HG02840 (cell line): ENCODE results near the gene DOCK1.
"Not testable (repeated sequence)": the region's sequence is repeated elsewhere in the genome, so short reads cannot be mapped to it uniquely, and the experiment has no call there.

ENCODE experiments used
- ATAC-seq: cut with Tn5 transposase; IDR thresholded peaks from one replicate; pipeline ENCODE4 v1.9.1; 2021; ENCODE audit warnings: mild to moderate bottlenecking, moderate library complexity, moderate number of reproducible peaks; ENCODE audit not compliant: unreplicated experiment, low FRiP score

Gene DOCK1

DNA sequence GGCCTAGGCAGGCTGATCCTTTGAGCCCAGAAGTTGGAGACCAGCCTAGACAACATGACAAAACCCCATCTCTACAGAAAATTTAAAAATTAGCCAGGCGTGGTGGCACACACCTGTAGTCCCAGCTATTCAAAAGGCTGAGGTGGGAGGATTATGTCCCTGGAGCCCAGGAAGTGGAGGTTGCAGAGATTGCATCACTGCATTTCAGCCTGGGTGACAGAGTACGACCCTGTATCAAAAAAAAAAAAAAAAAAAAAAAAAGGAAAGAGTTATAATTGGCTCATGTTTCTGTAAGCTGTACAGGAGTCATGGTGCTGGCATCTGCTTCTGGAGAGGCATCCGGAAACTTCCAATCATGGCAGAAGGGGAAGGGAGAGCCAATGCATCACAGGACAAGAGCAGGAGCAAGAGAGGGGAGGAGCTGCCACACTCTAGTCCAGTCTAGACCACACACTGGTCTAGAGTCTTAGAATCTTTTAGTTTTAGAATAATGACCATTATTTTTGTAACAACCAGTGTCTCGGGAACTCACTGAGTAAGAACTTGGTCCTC lies 16.8 kb downstream of the DOCK1 start:
- no peak for ATAC-seq

DNA sequence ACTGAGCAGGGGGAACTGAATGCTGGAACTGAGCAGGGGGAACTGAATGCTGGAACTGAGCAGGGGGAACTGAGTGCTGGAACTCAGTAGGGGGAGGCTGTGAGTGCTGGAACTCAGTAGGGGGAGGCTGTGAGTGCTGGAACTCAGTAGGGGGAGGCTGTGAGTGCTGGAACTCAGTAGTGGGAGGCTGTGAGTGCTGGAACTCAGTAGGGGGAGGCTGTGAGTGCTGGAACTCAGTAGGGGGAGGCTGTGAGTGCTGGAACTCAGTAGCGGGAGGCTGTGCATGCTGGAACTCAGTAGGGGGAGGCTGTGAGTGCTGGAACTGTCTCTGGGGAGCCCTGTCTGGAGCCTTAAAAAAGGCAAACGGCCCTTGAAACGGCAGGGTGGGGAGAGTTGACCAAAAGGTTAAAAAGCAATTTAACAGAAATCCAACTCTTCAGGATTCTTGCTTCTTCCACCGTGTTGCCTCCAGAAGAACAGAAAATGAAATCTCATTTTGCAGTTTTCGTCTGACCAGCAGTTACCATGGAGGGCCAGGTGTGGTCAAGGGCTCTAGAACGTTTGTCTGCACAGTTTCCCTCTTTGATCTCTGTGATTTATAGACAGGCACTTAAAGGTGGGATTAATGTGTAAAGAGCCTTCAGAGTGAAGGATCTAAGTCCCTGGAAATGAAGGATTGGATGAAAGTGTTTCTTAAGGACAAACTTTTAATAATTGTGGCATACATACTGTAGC lies 19.1 kb downstream of the DOCK1 start:
- no peak for ATAC-seq

DNA sequence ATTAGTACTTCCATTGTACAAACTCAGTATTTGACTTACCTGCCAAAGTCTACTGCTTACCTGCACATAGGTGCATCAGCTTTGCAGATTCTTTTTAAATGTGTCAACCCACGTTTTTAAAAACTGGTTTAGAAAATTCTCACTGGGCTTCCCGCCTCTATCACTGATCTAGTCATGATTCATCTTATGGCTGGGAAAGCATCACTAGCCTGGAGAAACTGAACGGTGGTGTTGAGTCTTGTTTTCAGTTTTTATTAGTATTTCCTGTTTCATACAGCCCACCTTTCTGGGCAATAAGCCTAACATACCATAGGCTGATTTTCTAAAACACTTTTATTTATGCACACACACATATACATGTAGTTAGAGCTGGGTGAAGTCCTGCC lies 19.7 kb downstream of the DOCK1 start:
- no peak for ATAC-seq

- ATAC-seq = no peak
Observed at GRCh38 chr10:126926568-126926967, 21.3 kb downstream of the DOCK1 start.

- no peak for ATAC-seq
Observed at GRCh38 chr10:126927799-126928198, 22.6 kb downstream of the DOCK1 start.

- ATAC-seq = no peak
Observed at GRCh38 chr10:126928274-126928673, 23.0 kb downstream of the DOCK1 start.

DNA sequence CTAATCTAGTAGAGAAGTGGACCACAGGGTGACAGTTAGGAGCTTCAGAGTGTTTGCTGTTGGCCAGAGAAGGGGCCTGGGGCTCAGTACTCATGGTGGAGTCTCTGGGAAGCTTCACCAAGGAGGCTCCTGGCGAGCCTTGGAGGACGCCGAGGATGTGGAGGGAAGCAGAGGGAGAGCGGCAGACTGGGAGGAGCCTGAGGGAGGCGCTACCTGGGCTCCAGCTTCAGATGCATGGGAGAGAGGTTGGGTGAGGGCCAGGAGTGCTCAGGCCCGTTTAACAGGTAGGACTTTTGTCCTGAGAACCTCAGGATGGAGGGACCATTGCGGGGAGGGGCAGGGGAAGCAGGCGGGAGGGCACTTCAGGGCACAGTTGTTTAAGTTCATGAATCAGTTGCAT lies 24.2 kb downstream of the DOCK1 start:
- no peak for ATAC-seq

DNA sequence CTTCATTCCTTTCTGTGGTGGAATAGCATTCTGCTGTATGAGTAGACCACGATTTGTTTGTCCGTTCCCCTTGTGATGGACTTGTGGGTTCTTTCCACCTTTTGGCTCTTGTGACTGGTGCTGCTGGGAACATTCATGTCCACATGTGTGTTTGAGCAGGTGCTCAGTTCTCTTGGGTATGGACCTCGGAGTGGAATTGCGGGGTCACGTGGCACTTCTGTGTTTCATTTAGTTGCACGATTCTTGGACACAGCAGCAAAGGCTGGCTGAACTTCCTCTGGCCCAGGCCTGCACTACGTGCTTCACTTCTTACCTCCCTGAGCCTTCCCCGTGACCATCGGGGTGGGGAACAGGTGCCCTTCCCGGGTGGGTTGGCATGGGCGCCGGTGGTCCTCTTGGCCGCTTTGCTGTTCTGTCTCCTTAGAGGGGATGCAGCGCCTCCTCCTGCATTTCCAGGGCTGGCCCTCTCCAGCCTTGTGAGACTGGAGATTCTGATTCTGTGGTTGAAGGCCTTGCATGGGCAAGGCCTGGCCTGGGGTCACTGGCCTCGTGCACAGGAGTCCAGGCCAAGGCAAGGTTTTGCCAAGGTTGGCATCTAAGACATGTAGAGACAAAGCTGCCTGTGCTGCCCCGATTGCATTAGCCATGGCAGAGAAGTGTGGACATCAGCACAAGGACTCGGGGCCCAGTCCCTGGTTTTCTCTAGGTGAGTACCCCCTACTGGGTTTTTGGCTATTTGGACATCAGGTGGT lies 25.1 kb downstream of the DOCK1 start:
- ATAC-seq = no peak

DNA sequence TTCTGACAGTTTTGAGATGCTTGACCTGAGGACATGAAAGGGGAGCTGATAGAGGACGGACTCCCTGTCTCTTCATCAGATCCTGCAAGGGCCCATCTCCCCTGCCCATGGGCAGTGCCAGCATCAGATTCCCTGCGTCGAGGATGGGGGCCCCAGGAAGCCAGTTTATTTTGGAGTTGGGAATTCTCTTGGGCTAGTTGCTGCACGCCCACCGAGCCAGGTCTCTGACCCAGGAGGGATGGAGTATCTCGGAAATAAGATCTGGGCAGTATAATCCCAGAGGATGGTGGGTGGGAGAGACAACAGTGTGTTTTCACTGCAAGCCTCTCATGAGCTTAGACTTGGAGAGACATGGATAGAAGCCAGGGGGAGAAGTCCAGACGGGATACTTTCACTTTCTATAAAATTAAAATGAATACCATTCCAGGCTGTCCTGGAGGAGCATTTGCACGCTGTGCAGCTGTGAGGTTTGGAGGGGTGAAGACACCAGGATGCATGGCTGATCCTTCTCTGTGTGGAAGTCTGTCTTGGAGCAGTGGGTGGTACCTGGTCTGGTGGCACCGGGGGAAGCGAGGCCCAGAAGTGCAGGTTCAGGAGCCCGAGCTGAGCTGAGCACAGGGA lies 25.8 kb downstream of the DOCK1 start:
- ATAC-seq = no peak

- no peak for ATAC-seq
Observed at GRCh38 chr10:126931544-126931943, 26.3 kb downstream of the DOCK1 start.

- ATAC-seq = no peak
Observed at GRCh38 chr10:126932516-126932915, 27.3 kb downstream of the DOCK1 start.

DNA sequence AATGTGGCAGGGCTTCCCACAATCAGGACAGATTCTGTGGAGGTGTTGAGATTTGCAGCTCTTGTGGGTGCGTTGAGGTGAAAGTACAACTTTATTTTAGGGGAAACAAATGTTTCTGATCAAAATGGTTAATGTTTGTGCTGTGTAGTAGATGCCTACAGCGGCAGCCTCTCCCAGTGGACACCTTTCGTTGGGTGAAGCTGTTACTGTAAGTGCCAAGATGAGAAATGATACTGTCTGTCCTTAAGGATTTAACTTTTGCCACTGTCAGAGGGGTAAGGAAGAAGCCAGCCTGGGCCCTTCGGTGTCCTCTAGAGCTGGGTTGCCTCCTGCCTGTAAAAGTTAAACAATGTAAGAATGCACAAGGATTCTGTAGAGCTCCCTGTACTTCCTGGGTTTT lies 27.9 kb downstream of the DOCK1 start:
- ATAC-seq = no peak

DNA sequence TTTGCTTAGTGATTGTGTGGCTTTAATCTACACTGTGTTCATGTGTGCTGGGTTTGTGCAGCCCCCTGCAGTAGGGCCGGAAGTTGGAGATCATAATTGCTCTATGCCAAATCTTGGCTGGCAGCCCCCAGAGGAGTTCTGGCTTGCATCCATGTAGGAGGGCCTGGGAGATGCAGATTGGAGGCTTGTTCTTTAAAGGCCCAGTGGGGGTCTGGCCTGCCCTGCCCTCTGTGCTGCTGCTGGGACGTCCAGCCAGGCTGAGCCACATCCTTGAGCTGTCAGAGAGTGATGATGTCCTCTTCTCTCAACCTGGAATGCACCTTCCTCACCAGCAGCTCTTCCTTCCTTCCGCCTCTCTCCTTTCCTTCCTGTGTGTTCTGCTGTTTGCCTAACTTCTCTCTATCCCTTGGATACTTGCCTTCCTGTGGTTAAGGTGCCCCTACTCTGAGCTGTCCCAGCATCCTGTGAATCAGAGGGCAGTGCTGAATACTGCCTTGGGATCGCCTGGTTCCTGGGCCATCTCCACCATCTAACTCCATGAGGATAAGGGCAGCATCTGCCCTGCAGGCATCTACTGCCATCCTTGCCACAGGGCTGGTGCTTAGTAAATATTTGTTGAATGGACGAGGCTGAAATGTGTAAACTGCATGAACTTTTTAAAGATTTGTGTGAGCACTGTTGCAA lies 30.2 kb downstream of the DOCK1 start:
- no peak for ATAC-seq

GRCh38 chr10:126937026-126937425 lies 31.8 kb downstream of the DOCK1 start:
- no peak for ATAC-seq

- not testable (repeated sequence) for ATAC-seq
Observed at GRCh38 chr10:126938121-126938520, 32.9 kb downstream of the DOCK1 start.

DNA sequence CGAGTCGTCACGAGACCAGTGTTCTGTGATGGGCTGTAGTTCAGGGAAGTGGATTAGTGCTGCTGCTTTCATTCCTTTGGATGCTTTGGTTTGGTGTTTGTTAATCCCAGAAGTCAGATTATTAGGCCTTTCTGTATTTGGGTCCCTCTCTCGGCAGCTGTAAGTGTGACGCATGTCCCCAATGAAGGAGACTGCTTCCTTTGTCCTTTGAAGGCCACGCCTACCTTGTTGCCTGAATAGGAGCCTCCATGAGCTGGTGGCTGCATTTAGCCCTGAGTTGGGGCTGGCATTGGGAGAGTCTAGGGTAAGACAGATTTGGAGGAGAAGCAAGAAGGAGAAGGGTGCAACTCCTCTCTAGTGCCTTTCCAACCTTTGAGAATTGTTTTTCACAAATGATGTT lies 34.5 kb downstream of the DOCK1 start:
- no peak for ATAC-seq

- ATAC-seq = no peak
Observed at GRCh38 chr10:126940670-126941310, 35.6 kb downstream of the DOCK1 start.

DNA sequence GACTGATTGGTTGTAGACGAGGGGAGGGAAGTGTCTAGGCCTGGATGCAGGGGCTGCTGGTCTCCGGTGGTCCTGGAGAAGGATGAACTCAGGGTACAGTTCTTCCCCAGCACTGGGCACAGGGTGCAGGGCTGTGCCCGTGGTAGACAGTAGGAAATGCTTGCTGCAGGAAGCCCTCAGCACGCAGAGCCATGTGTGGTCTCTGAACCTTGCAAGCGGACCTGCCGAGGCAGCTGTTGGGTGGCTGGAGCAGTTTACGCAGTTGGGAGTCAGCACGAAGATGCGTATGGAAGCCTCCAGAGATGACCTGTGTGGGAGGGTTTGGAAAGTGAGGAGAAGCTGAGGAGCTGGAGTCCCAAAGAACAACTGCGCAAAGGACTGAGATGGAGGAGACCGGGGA lies 39.0 kb downstream of the DOCK1 start:
- ATAC-seq = no peak

DNA sequence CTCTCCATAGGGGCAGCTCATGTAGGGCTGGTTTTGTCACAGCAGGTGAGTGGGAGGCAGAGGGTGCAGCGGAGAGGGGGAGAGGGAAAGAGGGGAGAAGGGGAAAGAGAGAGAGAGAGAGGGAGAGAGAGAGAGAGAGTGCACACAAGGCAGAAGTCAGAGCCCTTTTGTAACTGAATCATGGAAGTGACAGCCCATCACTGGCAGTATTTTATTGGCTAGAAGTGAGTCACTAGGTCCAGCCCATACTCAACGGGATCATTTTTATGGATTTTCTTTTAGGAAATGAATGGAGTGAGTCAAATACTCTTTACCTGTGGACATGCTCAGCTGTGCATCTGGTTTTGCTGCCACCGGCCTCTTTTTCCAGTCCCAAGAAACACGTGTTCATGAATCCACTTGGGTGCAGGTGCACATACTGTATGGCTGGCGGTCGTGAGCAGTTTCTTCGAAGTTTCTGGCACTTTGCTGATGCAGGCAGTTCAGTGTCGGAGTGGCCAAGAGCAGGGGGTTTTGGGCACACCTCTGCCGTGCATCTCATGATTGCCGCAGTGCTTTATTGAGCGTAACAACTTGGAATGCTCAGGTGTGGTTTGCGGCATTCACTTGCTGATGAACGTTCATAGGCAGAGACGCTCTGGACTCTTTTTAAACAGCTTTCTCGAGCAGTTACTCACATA lies 40.3 kb downstream of the DOCK1 start:
- ATAC-seq = no peak

DNA sequence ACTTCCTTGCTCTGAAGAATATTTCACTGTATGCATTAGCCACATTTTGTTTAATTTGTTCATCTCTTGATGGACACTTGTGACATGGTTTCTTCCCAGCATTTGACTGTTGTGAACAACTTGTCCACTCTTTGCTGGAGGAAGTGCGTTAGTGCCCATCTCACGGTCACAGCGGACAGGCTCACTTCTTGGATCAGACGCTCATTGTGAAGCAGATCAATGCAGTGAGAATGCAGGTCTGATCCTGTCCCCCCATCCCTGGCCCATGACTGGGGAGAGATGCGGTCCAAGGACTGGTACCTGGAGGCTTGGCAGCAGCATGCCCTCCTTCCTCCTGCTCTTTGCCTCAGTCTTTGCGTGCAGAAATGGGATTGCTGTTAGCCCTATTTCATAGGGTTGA lies 41.5 kb downstream of the DOCK1 start:
- ATAC-seq = no peak
